DND-41 (cell line): ENCODE results near the gene MUCL3.
"Not testable (repeated sequence)": the region's sequence is repeated elsewhere in the genome, so short reads cannot be mapped to it uniquely, and the experiment has no call there.

Experiments used
- ATAC-seq: fragments of 200-7000 bp; cut with Tn5 transposase; 3 replicates; pipeline ENCODE4 v1.9.1; 2021; ENCODE audit warnings: low read depth; ENCODE audit not compliant: insufficient read depth
- DNase-seq: peaks from one replicate; pipeline ENCODE4 v3.0.0-alpha.2; 2020
- H2AFZ ChIP-seq: 2 replicates; pipeline ENCODE4 v1.6.0; 2012; ENCODE audit warnings: low read depth, low read length
- H3K27ac ChIP-seq: 2 replicates; pipeline ENCODE4 v1.5.1; 2012; ENCODE audit warnings: low read length, inconsistent platforms
- H3K27me3 ChIP-seq: fragments of 200-600 bp; sonication (generic); 2 replicates; pipeline ENCODE4 v1.6.0; 2012; ENCODE audit warnings: low read length, mild to moderate bottlenecking, inconsistent platforms; ENCODE audit not compliant: insufficient read depth, poor library complexity
- H3K36me3 ChIP-seq: 2 replicates; pipeline ENCODE4 v1.5.1; 2012; ENCODE audit warnings: low read length, inconsistent platforms; ENCODE audit not compliant: insufficient read depth
- H3K4me1 ChIP-seq: 2 replicates; pipeline ENCODE4 v1.5.1; 2012; ENCODE audit warnings: mild to moderate bottlenecking, low read length; ENCODE audit not compliant: insufficient read depth
- H3K4me2 ChIP-seq: 2 replicates; pipeline ENCODE4 v1.6.0; 2012; ENCODE audit warnings: mild to moderate bottlenecking, moderate library complexity, low read length, inconsistent platforms; ENCODE audit not compliant: insufficient read depth
- H3K4me3 ChIP-seq, 2 experiments: fragments of 200-600 bp in 1 of 2; shearing (Covaris generic) in 1 of 2; 2 replicates each; pipeline ENCODE4 v1.5.1; 2012 to 2016; ENCODE audit warnings: inconsistent platforms in 2 of 2, low read length in 2 of 2, mild to moderate bottlenecking in 2 of 2, low read depth in 1 of 2, moderate library complexity in 1 of 2
- H3K79me2 ChIP-seq: 2 replicates; pipeline ENCODE4 v1.6.0; 2012; ENCODE audit warnings: low read length, inconsistent platforms; ENCODE audit not compliant: insufficient read depth
- H3K9ac ChIP-seq: 2 replicates; pipeline ENCODE4 v1.6.0; 2012; ENCODE audit warnings: low read depth, mild to moderate bottlenecking, inconsistent platforms, low read length, moderate library complexity
- H3K9me3 ChIP-seq: 2 replicates; pipeline ENCODE4 v1.5.1; 2012; ENCODE audit warnings: low read length, moderate library complexity, mild to moderate bottlenecking, inconsistent platforms; ENCODE audit not compliant: insufficient read depth, severe bottlenecking
- H4K20me1 ChIP-seq: 2 replicates; pipeline ENCODE4 v1.6.0; 2012; ENCODE audit warnings: low read length; ENCODE audit not compliant: insufficient read depth
- CTCF ChIP-seq: IDR thresholded peaks from 2 replicates; pipeline ENCODE4 v1.5.1; 2012; ENCODE audit warnings: borderline replicate concordance, low read length, moderate library complexity, mild to moderate bottlenecking; ENCODE audit not compliant: poor library complexity, severe bottlenecking; ENCODE audit errors: extremely low read depth
- EZH2 ChIP-seq: IDR thresholded peaks from 3 replicates; pipeline ENCODE4 v1.6.1; 2012; ENCODE audit warnings: borderline replicate concordance, low read depth, mild to moderate bottlenecking, moderate library complexity, low read length, inconsistent platforms; ENCODE audit not compliant: severe bottlenecking

Gene MUCL3

GRCh38 chr6:30908700-30909099, 32.1 kb upstream of the MUCL3 start:
- no peaks in the 10 kb centered on the region for H3K9me3 ChIP-seq
- DNase-seq (no peak), ATAC-seq (no peak)
- H3K27ac ChIP-seq, result peak overlapping the region; percentile 87
- peak overlapping the region; percentile 96 for H2AFZ ChIP-seq
- no peaks in the 10 kb centered on the region for H3K27me3 ChIP-seq
- peaks cover 43% of the 10 kb centered on the region for H3K36me3 ChIP-seq
- peak overlapping the region; percentile 74 for H3K4me2 ChIP-seq
- H3K4me1 ChIP-seq, result peaks cover 35% of the 10 kb centered on the region
- no peak for TF ChIP-seq CTCF
- TF ChIP-seq EZH2, result no peak
- no peaks in the 10 kb centered on the region for H4K20me1 ChIP-seq
- H3K79me2 ChIP-seq, result peaks cover 24% of the 10 kb centered on the region
- H3K9ac ChIP-seq, result peak overlapping the region; percentile 84
- peak overlapping the region; percentile 95 to 97 for H3K4me3 ChIP-seq

GRCh38 chr6:30910473-30910872, 30.3 kb upstream of the MUCL3 start:
- not testable (repeated sequence) for H3K4me2 ChIP-seq, H3K4me3 ChIP-seq, H4K20me1 ChIP-seq, H2AFZ ChIP-seq, DNase-seq, H3K27me3 ChIP-seq, H3K27ac ChIP-seq, H3K9ac ChIP-seq, H3K9me3 ChIP-seq, ATAC-seq
- Histone ChIP-seq H3K4me1 (peaks cover 48% of the 10 kb centered on the region), H3K79me2 (peaks cover 37% of the 10 kb centered on the region), H3K36me3 (peaks cover 45% of the 10 kb centered on the region)

- Histone ChIP-seq H3K36me3 (peaks cover 67% of the 10 kb centered on the region), H3K9ac (no peak overlapping the region), H3K27ac (no peak overlapping the region; the same call in 1 of the 2 replicates), H3K4me2 (no peak overlapping the region), H3K27me3 (no peaks in the 10 kb centered on the region), H3K79me2 (peaks cover 56% of the 10 kb centered on the region), H3K4me3 (no peak overlapping the region), H3K9me3 (no peaks in the 10 kb centered on the region), H3K4me1 (peaks cover 62% of the 10 kb centered on the region), H2AFZ (no peak overlapping the region), H4K20me1 (no peaks in the 10 kb centered on the region)
- TF ChIP-seq CTCF (no peak), EZH2 (no peak)
- no peak for DNase-seq
- no peak for ATAC-seq
Measured at GRCh38 chr6:30912746-30913520, 27.8 kb upstream of the MUCL3 start.

- Histone ChIP-seq H4K20me1 (no peaks in the 10 kb centered on the region), H3K27ac (peak overlapping the region; percentile 81), H3K4me2 (peak overlapping the region; percentile 90), H3K4me3 (peak overlapping the region in 1 of 2 experiments; percentile 76; a peak in 3 of 4 replicates), H3K27me3 (no peaks in the 10 kb centered on the region), H3K36me3 (peaks cover 75% of the 10 kb centered on the region), H3K4me1 (peaks cover 59% of the 10 kb centered on the region), H3K79me2 (peaks cover 49% of the 10 kb centered on the region), H3K9me3 (no peaks in the 10 kb centered on the region), H3K9ac (peak overlapping the region; percentile 82), H2AFZ (peak overlapping the region; percentile 62)
- ATAC-seq, result no peak
- DNase-seq, result no peak
- TF ChIP-seq EZH2 (no peak), CTCF (no peak)
Measured at GRCh38 chr6:30913721-30914075, 27.1 kb upstream of the MUCL3 start.
